HUES64 (cell line): ENCODE results near the gene TIMD4.

Source experiments
- H3K27ac ChIP-seq: 2 replicates; pipeline ENCODE4 v1.7.0; 2013; ENCODE audit warnings: low read depth, low read length, inconsistent platforms
- H3K27me3 ChIP-seq: 2 replicates; pipeline ENCODE4 v1.6.1; 2013; ENCODE audit warnings: mild to moderate bottlenecking, low read length; ENCODE audit not compliant: insufficient read depth
- H3K36me3 ChIP-seq: 2 replicates; pipeline ENCODE4 v1.6.1; 2013; ENCODE audit warnings: mild to moderate bottlenecking, low read length; ENCODE audit not compliant: insufficient read depth
- H3K4me1 ChIP-seq: 2 replicates; pipeline ENCODE4 v1.6.1; 2013; ENCODE audit warnings: mild to moderate bottlenecking, low read length, moderate library complexity; ENCODE audit not compliant: insufficient read depth
- H3K4me3 ChIP-seq: 2 replicates; pipeline ENCODE4 v1.5.1; 2013; ENCODE audit warnings: mild to moderate bottlenecking, low read length, moderate library complexity
- H3K9ac ChIP-seq: 2 replicates; pipeline ENCODE4 v1.6.1; 2013; ENCODE audit warnings: mild to moderate bottlenecking, low read depth, low read length
- H3K9me3 ChIP-seq: 2 replicates; pipeline ENCODE4 v1.6.1; 2013; ENCODE audit warnings: low read depth, low read length; ENCODE audit not compliant: insufficient read depth
- WGBS: fragments of 150-250, 120-280 bp; methylation state at CpG from one replicate; pipeline ENCODE4 v1.1.7; 2013; ENCODE audit warnings: missing lambda C conversion rate; 5-methylcytosine and 5-hydroxymethylcytosine counted together

The TIMD4 gene

DNA sequence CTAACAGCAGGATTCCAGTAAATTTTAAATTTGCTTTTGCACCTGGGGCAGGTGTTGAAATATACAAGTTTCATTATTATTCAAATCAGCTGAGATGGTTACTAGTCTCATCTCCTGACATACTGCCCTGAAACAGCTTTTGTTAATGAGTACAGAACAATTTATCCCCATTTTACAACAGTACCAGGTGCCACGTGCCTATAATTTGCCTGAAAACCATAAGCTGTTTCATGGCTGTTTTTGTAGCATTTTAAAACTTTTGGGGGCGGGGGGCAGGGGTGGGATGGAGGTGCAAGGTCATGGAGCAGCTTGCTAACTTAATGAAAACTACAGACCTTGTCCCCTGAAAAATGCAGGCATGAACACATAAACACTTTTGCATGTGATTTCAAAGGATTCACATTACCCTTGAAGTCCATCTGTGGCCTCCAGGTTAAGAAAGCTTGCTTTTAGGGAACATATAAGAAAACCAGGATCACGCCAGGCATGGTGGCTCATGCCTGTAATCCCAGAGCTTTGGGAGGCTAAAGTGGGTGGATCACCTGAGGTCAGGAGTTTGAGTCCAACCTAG, 42.1 kb downstream of the TIMD4 start:
- WGBS = 90% methylated on average over 3 of the region's 3 CpGs
- H3K9ac ChIP-seq = no peak overlapping the region
- H3K9me3 ChIP-seq = no peaks in the 10 kb centered on the region

DNA sequence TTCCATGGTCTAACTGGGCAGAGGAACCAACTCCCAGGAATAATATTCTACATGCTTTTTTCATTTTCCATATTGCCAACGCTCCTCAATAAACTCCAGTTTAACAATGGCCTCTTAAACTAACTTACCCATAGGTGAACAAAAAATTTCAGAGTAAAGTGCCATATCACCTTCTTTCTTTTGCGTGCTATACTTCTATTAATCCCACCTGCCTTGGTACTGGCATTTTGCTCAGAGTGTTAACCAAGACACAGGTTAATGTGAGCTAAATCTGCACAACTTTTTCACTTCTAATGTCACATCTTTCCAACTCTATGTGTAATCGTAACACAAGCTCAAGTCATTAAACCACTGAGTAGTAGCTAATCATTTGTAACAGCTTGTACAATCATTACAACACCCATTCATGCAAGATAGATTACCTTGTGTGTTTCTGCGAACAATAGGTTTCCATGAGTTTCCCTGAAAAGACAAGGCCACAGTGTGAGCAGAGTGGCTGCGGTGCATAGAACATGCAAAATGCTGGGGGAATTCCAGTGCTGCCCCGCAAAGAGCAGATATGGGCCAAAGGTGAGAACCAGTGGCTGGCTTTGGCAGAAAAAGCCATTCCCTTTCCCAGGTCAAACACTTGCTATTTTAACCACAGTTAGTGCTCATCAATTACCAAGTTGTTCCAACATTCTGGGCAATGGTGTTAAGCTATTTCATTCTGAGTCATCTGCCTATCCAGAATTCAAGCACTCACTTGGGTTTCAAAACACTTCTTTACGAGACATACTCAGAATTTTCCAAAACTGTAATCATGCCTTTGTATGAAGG, 42.8 kb downstream of the TIMD4 start:
- no peaks in the 10 kb centered on the region for H3K36me3 ChIP-seq
- H3K4me1 ChIP-seq = peaks cover 19% of the 10 kb centered on the region
- WGBS = 81% methylated on average over 7 of the region's 7 CpGs
- H3K27me3 ChIP-seq = peaks cover 4% of the 10 kb centered on the region; the same call in 1 of the 2 replicates
- H3K9ac ChIP-seq = no peak overlapping the region
- H3K27ac ChIP-seq = no peak overlapping the region
- no peak overlapping the region for H3K4me3 ChIP-seq
- H3K9me3 ChIP-seq = no peaks in the 10 kb centered on the region

More for the DNA sequence above, 42.1 kb downstream of the TIMD4 start:
- peaks cover 14% of the 10 kb centered on the region for H3K4me1 ChIP-seq
- H3K27me3 ChIP-seq = peaks cover 1% of the 10 kb centered on the region; the same call in 1 of the 2 replicates
- no peak overlapping the region for H3K4me3 ChIP-seq
- H3K36me3 ChIP-seq = no peaks in the 10 kb centered on the region
- H3K27ac ChIP-seq = no peak overlapping the region

DNA sequence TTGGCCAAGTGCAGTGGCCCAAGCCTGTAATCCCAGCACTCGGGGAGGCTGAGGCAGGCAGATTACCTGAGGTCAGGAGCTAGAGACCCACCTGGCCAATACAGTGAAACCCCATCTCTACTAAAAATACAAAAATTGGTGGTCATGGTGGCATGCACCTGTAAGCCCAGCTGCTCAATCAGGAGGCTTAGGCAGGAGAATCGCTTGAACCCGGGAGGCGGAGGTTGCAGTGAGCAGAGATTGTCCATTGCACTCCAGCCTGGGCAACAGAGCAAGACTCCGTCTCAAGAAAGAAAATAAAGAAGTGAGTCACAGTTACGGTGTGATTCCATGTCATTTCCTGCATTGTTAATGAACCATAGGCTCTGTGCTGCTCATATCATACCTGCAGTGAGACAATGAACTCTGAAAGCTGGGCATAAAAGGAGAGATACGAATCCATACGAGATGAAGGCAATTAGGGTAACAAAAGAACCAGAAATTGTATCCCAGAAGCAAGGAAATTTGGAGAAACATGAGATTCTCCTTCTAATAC, 44.6 kb downstream of the TIMD4 start:
- Histone ChIP-seq H3K9me3 (no peaks in the 10 kb centered on the region), H3K27me3 (peaks cover 4% of the 10 kb centered on the region; the same call in 1 of the 2 replicates), H3K27ac (no peak overlapping the region), H3K9ac (no peak overlapping the region), H3K4me1 (peaks cover 37% of the 10 kb centered on the region), H3K4me3 (no peak overlapping the region), H3K36me3 (no peaks in the 10 kb centered on the region)
- WGBS = 95% methylated on average over 8 of the region's 8 CpGs

DNA sequence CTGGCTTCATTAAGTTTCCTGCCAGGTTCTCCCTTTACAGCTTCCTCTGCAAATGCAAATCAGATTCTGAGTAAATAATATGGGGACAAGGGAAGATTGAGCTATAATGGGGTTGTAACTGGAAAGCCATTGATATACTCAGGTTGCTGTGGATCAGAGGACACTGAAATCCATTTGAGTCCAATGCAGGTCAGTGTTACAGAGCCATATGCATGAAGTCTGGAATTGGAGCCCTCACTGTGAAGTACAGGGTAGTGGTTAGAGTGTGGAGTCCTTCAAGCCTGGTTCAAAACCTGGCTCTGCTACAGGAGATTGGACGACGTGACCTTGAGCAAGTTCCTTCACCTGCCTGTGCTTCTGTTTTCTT, 48.7 kb downstream of the TIMD4 start:
- peak overlapping the region; percentile 14 for H3K4me3 ChIP-seq
- H3K27me3 ChIP-seq = peaks cover 8% of the 10 kb centered on the region; the same call in 1 of the 2 replicates
- no peaks in the 10 kb centered on the region for H3K9me3 ChIP-seq
- H3K9ac ChIP-seq = peak overlapping the region; percentile 67
- H3K27ac ChIP-seq = peak overlapping the region; percentile 95
- no peaks in the 10 kb centered on the region for H3K36me3 ChIP-seq
- peaks cover 41% of the 10 kb centered on the region for H3K4me1 ChIP-seq
- WGBS = 49% methylated on average over 2 of the region's 2 CpGs

DNA sequence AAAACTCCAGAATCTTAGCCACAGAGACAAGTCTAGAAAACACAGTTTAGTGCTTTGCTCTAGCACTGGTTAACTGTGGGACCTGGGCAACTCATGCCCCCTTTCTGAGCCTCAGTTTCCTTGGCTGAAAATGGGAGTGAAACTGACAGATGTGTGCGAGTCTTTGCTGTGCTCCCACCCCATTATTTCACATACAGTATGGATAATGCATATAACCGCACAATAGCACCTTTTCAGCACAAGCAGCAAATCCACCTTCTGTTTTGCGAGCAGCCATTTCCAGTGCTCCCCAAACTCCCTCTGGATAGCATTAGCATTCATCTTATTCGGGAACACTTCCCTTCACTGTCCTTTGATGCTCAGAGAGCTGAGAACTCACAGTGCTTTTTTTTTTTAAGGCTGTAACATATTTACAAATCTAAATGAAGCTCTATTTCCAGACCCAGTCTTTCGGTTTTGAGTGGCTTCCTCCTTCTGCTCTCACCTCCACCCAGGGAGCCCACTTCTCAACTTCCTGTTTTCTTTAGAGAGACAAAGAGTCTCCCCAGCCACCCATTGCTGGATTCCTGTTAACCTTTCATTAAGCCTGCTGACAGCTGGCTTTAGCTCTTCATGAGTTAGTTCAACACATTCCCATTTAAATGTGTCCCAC, 49.2 kb downstream of the TIMD4 start:
- Histone ChIP-seq H3K4me1 (peaks cover 41% of the 10 kb centered on the region), H3K36me3 (no peaks in the 10 kb centered on the region), H3K27me3 (peaks cover 8% of the 10 kb centered on the region; the same call in 1 of the 2 replicates), H3K4me3 (0 out of 2 replicates have a peak overlapping the region, but pooled peaks have one; percentile 17), H3K9me3 (no peaks in the 10 kb centered on the region), H3K27ac (peak overlapping the region; percentile 95), H3K9ac (peak overlapping the region; percentile 70)
- 30% methylated on average over 5 of the region's 5 CpGs for WGBS

DNA sequence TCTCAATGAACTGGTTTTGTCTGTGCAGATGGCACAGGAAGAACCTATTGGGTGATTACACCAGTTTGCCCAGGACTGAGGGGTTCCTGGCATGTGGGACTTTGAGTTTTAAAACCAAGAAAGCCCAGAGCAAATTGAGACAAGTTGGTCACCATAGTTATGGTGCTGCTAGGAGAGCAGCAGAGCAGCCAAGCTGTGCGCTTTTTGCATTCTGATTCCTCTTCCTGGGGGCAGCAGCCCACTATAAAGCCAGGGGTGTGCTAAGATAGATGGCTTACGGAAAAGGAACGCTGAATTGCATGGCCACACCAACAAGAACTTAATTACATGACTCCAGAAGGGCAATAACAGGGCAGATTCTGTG, 49.7 kb downstream of the TIMD4 start:
- H3K27me3 ChIP-seq = peaks cover 8% of the 10 kb centered on the region; the same call in 1 of the 2 replicates
- H3K36me3 ChIP-seq = no peaks in the 10 kb centered on the region
- peak overlapping the region; percentile 95 for H3K27ac ChIP-seq
- H3K9ac ChIP-seq = peak overlapping the region; percentile 70
- H3K4me3 ChIP-seq = 0 out of 2 replicates have a peak overlapping the region, but pooled peaks have one; percentile 17
- no peaks in the 10 kb centered on the region for H3K9me3 ChIP-seq
- H3K4me1 ChIP-seq = peaks cover 41% of the 10 kb centered on the region
- 89% methylated on average over 3 of the region's 3 CpGs for WGBS

DNA sequence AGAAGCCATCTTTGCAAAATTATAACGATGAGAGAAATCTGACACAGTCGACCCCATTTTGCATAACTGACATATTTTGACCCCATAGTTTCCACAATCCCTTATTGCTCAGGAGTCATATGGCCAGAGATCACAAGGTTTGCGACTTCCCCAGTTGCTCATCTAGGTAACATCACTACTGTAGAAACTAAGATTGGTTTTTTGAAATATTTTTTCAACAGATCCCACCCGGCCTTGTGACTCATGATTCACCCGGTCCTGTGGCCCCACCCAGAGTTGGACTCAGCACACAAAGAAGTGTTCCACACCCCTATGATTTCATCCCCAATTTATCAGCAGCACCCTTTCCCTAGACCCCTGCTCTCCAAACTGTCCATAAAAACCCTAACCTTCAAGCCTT, 50.2 kb downstream of the TIMD4 start:
- Histone ChIP-seq H3K27ac (peak overlapping the region; percentile 95), H3K9ac (peak overlapping the region; percentile 70), H3K9me3 (no peaks in the 10 kb centered on the region), H3K4me1 (peaks cover 41% of the 10 kb centered on the region), H3K4me3 (no peak overlapping the region), H3K36me3 (no peaks in the 10 kb centered on the region), H3K27me3 (peaks cover 8% of the 10 kb centered on the region; the same call in 1 of the 2 replicates)
- 92% methylated on average over 5 of the region's 5 CpGs for WGBS

DNA sequence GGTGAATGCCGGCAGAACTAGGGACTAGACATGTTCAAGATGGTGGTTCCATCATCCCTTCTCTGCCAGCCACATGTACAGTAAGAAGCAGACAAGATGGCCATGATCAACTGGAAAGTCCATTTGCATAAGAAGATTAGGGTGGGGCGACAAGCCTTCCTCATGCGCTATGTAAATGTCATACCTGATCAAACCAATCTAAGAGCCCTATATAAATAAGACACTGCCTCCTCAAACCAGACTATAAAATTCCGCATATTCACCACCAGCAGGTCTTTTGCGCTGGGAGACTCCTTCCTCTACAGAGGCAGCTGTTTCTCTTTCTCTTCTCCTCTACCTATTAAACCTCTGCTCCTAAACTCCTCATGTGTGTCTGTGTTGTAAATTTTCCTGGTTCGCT, 53.8 kb downstream of the TIMD4 start:
- no peak overlapping the region for H3K9ac ChIP-seq
- WGBS = 96% methylated on average over 5 of the region's 6 CpGs

DNA sequence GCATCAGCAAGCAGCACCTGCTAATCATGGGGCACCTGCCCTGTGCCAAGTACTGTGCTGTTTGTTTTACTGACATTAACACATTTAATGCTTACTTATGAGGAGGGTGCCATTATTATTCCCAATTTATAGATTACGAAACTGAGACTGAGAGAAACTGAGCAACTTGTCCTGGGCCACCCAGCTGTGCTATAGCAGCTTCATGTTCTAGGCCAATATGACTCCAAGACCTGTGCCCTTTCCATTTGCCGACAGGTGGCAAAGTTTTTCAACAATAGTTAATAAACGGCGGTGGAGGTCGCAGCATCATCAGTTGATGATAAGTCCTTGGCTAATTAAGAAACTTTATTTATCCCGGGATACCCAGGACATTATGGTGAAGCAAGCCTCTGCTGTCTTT, 55.4 kb downstream of the TIMD4 start:
- peaks cover 4% of the 10 kb centered on the region; the same call in 1 of the 2 replicates for H3K27me3 ChIP-seq
- no peak overlapping the region for H3K27ac ChIP-seq
- H3K9me3 ChIP-seq = no peaks in the 10 kb centered on the region
- no peaks in the 10 kb centered on the region for H3K36me3 ChIP-seq
- H3K4me1 ChIP-seq = peaks cover 8% of the 10 kb centered on the region; the same call in 1 of the 2 replicates
- no peak overlapping the region for H3K9ac ChIP-seq
- 90% methylated on average over 6 of the region's 6 CpGs for WGBS
- H3K4me3 ChIP-seq = no peak overlapping the region

More for the DNA sequence above, 53.8 kb downstream of the TIMD4 start:
- peaks cover 4% of the 10 kb centered on the region; the same call in 1 of the 2 replicates for H3K27me3 ChIP-seq
- H3K4me3 ChIP-seq = no peak overlapping the region
- H3K27ac ChIP-seq = no peak overlapping the region
- no peaks in the 10 kb centered on the region for H3K36me3 ChIP-seq
- peaks cover 22% of the 10 kb centered on the region for H3K4me1 ChIP-seq
- no peaks in the 10 kb centered on the region for H3K9me3 ChIP-seq

DNA sequence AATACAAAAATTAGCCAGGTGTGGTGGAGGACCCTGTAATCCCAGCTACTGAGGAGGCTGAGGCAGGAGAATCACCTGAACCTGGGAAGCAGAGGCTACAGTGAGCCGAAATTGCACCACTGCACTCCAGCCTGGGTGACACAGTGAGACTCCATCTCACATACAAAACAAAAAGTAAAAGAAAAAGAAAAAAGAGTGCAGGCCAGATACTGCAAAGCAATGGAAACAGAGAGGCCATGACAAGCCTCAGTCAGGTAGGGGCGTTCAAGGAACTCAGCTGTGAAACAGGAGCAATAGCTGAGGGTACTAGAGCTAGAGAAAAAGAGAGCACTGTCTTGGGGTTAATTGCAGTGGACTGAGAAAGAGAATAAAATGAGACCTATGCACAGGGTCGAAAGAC, 56.2 kb downstream of the TIMD4 start:
- 90% methylated on average over 3 of the region's 3 CpGs for WGBS
- H3K9me3 ChIP-seq = no peaks in the 10 kb centered on the region
- no peak overlapping the region for H3K9ac ChIP-seq

DNA sequence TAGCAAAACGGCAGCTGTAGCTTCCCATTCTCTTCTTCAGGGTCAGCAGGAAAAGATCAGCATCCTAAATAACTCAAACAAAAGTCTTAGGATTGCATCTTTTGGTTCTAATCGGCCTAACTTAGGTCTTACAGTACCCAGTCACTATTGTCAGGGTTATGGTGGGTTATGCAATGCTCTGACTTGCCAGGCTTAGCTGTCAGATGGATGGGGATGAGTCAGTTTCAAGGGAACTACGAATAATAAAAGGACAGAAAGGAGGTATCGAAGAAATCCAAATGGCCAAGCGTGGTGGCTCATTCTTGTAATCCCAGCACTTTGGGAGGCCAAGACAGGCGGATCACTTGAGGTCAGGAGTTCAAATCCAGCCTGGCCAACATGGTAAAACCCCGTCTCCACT, 66.5 kb downstream of the TIMD4 start:
- 85% methylated on average over 7 of the region's 7 CpGs for WGBS
- no peaks in the 10 kb centered on the region for H3K4me1 ChIP-seq
- H3K27ac ChIP-seq = no peak overlapping the region
- no peaks in the 10 kb centered on the region for H3K9me3 ChIP-seq
- H3K9ac ChIP-seq = no peak overlapping the region
- H3K4me3 ChIP-seq = no peak overlapping the region
- H3K27me3 ChIP-seq = no peaks in the 10 kb centered on the region
- no peaks in the 10 kb centered on the region for H3K36me3 ChIP-seq

More for the DNA sequence above, 56.2 kb downstream of the TIMD4 start:
- Histone ChIP-seq H3K27ac (no peak overlapping the region), H3K4me1 (peaks cover 8% of the 10 kb centered on the region; the same call in 1 of the 2 replicates), H3K4me3 (no peak overlapping the region), H3K27me3 (peaks cover 4% of the 10 kb centered on the region; the same call in 1 of the 2 replicates), H3K36me3 (no peaks in the 10 kb centered on the region)
